NCI-H128 (cell line): ENCODE data around the gene NANOS2.
"Not testable (repeated sequence)": the region's sequence is repeated elsewhere in the genome, so short reads cannot be mapped to it uniquely, and the experiment has no call there.

ENCODE experiments used
- DNase-seq: peaks from one replicate; lab custom pipeline; 2025; ENCODE audit not compliant: unreplicated experiment; lab: John Stamatoyannopoulos, UW

Gene NANOS2

DNA sequence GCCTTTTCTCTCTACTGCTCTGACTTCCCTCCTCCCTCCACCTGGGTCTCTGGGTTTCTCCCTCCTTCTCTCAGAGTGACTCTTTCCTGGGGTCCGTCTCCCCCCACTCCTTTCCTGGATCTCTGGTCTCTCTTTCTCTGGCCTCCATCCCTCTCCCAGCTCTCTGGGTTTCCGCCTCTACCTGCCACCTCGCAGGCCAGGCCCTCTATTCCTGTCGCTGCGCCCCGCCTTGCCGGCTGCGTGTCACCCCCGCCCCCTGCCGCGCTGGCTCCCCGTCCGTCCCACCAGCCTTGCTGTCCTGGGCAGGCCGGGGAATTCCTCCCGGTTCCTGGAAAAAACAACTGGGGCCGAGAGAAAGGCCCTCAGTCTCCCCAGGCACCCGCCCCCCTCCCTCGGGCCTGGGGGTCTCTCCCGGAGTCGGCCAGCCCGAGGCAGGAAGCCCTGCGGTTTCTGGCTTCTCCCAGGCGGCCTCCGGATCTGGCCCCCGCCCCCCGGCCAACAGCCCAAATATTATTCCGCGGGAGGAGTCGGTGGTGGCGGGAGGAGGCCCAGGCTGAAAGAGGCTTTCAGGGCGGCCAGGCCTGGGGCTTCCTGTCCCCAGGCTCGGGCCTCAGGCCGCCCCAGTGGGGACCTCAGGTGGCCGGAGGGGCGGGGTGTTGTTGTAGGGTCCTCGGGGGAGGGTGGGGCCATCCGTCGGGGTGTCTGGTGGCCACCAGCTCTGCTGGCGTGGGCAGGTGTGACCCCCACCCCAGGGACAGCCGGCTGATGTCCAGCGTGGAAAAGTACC, 38.0 kb downstream of the NANOS2 start:
- no peak for DNase-seq

DNA sequence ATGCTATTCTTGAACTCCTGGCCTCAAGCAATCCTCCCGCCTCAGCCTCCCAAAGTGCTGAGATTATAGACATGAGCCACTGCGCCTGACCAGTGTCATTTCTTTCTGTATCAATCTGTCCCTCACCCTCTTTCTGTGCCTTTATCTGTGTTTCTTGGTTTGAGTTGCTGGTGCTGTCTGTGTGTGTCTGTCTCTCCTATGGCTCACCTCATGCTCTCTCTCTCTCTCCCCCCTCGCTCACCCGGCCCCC, 38.5 kb downstream of the NANOS2 start:
- DNase-seq, result no peak

DNA sequence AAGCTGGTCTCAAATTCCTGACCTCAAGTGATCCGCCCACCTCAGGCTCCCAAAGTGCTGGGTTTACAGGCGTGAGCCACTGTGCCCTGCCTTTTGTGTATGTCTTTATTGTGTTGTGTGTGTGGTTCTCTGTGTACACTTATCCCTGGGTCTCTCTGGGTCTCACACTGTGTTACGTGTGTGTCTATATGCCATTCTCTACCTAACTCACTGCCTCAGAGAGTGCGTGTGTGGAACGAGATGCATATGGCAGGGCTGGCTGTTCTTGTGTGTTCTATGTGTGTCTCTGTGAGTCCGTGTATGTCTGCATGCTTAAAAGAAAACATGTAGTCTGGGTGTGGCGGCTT, 40.0 kb downstream of the NANOS2 start:
- no peak for DNase-seq

DNA sequence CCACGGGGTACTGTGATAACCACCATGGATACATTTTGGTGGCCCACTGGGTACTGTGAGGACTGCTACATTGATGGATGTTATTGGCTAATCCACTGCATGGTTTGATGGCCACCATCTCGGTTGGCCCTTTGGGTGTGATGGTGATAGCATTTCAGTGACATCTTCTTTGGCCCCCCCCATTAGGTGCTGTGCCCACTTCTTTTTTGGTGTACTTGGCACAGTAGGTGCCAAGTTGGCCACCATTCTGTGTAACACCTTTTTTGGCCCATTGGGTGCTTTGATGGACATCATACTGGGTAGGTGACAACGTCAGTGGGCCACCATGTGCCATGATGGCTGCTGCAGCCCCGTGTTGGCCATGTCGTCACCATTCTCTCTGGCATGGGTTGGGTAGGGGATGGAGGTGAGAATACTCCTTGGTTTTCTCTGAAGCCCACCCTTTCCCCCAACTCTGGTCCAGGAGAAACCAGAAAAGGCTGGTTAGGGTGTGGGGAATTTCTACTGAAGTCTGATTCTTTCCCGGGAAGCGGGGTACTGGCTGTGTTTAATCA, 41.3 kb downstream of the NANOS2 start:
- no peak for DNase-seq

DNA sequence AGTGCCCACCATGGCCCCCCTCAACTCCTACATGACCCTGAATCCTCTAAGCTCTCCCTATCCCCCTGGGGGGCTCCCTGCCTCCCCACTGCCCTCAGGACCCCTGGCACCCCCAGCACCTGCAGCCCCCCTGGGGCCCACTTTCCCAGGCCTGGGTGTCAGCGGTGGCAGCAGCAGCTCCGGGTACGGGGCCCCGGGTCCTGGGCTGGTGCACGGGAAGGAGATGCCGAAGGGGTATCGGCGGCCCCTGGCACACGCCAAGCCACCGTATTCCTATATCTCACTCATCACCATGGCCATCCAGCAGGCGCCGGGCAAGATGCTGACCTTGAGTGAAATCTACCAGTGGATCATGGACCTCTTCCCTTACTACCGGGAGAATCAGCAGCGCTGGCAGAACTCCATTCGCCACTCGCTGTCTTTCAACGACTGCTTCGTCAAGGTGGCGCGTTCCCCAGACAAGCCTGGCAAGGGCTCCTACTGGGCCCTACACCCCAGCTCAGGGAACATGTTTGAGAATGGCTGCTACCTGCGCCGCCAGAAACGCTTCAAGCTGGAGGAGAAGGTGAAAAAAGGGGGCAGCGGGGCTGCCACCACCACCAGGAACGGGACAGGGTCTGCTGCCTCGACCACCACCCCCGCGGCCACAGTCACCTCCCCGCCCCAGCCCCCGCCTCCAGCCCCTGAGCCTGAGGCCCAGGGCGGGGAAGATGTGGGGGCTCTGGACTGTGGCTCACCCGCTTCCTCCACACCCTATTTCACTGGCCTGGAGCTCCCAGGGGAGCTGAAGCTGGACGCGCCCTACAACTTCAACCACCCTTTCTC, 42.3 kb downstream of the NANOS2 start:
- no peak for DNase-seq

DNA sequence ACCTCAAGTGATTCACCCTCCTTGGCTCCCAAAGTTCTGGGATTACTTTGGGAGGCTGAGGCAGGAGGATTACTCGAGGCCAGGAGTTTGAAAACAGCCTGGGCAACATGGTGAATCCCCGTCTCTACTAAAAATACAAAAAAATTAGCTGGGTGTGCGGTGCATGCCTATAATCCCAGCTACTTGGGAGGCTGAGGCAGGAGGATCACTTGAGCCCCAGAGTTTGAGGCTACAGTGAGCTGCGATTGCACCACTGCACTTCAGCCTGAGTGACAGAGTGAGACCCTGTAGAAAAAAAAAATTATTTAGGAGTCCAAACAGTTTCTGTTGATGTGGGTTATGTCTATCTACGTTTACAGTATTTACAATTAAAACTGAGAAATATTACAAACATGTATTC, 43.8 kb downstream of the NANOS2 start:
- no peak for DNase-seq

DNA sequence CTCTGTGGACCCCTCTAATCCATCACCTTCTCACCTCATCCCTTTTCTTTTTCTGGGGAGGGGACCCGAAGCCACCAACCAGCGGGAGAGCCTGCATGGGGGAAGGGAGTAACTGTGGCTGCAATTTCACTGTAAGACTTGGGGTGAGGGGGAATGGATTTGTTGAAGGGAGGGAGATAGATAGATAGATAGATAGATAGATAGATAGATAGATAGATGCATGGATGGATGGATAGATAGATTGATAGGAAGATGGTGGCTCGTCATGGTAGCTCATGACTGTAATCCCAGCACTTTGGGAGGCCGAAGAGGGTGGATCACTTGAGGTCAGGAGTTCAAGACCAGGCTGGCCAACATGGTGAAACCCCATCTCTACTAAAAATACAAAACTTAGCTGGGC, 47.3 kb downstream of the NANOS2 start:
- DNase-seq, result not testable (repeated sequence)

DNA sequence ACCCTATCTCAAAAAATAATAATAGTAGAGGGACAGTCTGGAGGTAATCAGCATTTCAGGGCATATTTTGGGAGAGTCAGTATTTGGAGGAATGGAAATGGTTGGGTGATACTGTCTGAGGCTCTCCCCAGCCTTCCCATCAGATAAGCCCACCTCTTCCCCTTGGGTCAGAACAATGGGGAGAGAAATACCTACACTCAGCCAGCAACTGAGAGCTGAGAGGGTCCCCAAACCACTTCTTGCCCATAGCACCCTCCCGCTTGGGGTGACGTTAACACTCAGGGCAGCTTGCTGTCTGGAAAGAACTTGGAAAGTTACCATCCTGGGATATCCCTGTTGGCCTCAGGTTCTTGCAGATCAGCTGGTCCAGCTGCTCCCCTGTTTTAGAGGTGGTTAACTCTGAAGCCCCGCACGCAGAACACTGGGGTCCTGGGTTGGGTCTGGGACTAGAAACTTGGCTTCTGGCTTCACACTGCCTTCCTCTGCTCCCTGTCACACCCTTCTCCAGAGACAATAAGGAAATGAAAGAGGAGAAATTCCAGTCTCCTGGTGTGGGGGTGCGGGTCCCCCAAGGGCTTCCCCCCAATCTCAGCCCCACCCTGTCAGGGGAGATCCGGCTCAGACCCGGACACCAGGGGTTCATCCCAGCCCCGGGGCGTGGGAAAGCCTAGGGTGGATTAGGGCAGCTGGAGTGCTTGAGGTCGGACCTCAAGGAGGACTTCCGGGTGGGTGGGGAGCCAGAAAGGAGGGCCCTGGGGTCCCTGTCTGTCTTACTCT, 48.0 kb downstream of the NANOS2 start:
- DNase-seq, result no peak

DNA sequence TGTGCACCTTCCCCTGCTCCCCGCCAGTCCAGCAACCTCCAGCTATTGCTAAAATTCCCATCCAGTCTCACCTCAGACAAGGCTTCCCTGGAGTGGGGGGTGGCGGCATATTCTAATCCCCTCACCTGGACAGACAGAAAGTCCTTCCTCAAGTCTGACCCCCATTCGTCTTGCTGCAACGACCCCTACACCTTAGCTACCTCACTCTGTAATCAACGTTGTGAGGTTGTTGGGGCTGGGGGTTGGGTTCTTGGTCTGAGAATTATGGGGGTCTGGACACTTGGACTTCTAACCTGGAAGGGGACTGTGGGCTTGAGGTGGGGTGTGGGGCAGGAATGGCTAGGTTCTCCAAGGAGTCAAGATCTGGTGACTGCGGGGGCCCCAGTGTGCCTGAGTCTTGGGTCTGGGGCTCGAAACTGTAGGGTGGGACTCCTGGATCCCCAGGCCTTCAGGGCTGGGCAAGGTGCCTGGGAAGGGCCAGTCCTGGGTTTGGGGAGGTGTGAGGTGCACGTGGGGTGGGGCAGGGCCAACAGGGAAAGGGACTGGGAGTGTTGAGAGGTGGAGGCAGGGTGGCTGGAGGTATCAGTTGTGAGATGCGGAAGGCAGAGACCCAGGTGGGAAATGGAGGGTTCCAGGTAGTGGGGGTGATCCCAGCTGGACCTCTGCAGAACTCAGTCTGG, 49.2 kb downstream of the NANOS2 start:
- no peak for DNase-seq

DNA sequence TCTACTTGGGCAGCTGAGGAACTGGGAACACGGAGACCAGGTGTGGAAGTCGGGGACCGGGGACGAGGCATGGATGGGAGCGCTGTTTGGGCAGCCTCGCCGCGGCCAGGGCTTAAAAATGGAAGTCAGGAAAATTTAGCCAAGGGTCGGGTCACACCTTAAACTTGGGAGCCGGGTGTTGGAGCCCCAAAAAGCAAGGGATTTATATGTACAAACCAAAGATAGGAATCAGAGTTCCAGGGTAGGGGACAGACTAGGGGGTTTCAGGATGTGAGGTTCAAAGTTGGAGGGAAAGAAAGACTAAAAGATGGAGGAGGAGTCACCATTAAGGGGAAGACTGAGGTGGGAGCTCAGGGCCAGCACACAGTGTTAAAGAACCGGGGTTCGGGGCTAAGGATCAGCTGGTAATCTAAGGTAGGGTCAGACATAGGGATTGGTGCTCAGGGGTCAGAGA, 49.9 kb downstream of the NANOS2 start:
- DNase-seq, result no peak

DNA sequence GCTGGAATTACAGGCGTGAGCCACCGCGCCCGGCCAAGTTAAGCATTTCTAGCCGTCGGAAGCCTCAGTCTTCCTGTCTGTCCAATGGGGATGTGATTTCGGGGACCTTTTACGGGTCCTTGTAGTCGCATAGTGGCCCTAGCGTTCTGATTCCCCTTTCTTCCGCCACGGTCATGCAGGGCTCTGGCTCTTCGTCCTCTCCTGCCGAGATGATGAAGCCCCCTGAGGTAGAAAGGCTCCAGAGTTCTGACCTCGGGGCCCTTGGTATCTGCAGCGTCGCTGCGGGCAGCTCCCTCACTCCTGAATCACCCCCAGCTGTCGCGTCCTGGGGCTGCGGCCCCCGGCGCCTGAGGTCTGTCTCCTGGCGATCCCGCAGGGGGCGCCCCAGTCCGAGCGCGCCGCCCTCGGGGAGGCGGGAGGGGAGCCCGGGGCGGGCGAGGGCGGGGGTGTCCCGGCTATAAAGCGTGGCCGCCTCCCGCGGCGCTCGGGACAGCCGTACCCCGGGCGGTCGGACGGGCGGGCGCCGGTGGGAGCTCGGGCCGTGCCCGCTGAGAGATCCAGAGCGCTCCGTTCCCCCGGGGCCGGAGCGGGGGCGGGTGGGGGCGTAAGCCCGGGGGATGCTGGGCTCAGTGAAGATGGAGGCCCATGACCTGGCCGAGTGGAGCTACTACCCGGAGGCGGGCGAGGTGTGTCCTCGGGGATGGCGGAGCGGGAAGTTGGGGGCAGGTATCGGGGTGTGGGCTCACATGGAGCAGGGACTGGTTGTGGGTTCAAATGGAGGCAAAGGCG, 50.5 kb downstream of the NANOS2 start, which contains the start of gene FOXA3:
FOXA3 (plus strand) TSS at position 487 of the 789 bp plus-strand sequence; CDS start at position 618, 131 bp downstream.
- DNase-seq, result no peak

DNA sequence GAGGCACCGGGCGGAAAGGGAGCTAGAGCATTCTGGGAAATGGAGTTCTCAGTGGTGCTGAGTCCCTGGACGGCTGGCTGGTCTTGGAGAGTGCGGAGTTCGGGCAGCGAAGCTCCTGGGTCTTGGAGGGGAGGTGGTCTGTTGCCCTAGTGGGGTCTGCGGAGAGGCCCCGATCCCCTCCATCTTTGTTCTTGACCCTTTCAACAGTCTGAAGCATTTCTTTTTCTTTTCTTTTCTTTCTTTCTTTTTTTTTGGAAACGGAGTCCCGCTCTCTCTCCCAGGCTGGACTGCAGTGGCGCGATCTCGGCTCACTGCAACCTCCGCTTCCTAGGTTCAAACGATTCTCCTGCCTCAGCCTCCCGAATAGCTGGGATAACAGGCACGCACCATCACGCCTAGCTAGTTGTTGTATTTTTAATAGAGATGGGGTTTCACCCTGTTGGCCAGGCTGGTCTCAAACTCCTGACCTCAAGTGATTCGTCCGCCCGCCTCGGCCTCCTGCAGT, 51.2 kb downstream of the NANOS2 start:
- DNase-seq, result no peak
